A673 (cell line): ENCODE results near the gene MYO6. TPM values are rescaled to one million over a fixed set of nuclear protein-coding genes. Genes with fewer than 3 reads are reported as not detected.

Experiments used
- BruUV-seq: library from RNA; stranded (reverse); fragments of 400-500 nt; replicated peaks from 2 replicates; lab custom pipeline; 2021; lab: Mats Ljungman, UMichigan
- CTCF ChIA-PET: fragments of 300-600 bp; sonication (Branson Sonifier 250); formaldehyde crosslinking; loops from one replicate; lab custom pipeline; 2022; ENCODE audit warnings: antibody characterized with exemption; lab: Charles Lee
- POLR2A ChIA-PET: fragments of 300-600 bp; sonication (Branson Sonifier 250); formaldehyde crosslinking; loops from one replicate; lab custom pipeline; 2022; ENCODE audit warnings: antibody characterized with exemption; ENCODE audit not compliant: low non-redundant PET; lab: Charles Lee
- DNase-seq: peaks from one replicate; pipeline ENCODE4 v3.0.0-alpha.2; 2015; ENCODE audit warnings: low spot score
- H3K27ac ChIP-seq: fragments of 200-600 bp; sonication (generic); 2 replicates; pipeline ENCODE4 v1.5.1; 2016; ENCODE audit warnings: mixed run types, low read depth, mild to moderate bottlenecking, mixed read lengths, antibody characterized with exemption, low read length; ENCODE audit not compliant: poor library complexity, severe bottlenecking
- H3K27me3 ChIP-seq: fragments of 200-600 bp; sonication (generic); replicated peaks from 2 replicates; pipeline ENCODE4 v1.6.1; 2017; ENCODE audit warnings: mixed run types, low read depth, mild to moderate bottlenecking, mixed read lengths, antibody characterized with exemption, low read length; ENCODE audit not compliant: insufficient read depth, poor library complexity
- H3K36me3 ChIP-seq: fragments of 200-600 bp; sonication (generic); 2 replicates; pipeline ENCODE4 v1.6.1; 2016; ENCODE audit warnings: mixed run types, mild to moderate bottlenecking, mixed read lengths, antibody characterized with exemption, low read length; ENCODE audit not compliant: insufficient read depth, poor library complexity, severe bottlenecking
- H3K4me1 ChIP-seq: fragments of 200-600 bp; sonication (generic); 2 replicates; pipeline ENCODE4 v1.6.1; 2017; ENCODE audit warnings: mixed run types, mild to moderate bottlenecking, mixed read lengths, antibody characterized with exemption, low read length; ENCODE audit not compliant: insufficient read depth, poor library complexity, severe bottlenecking
- H3K4me3 ChIP-seq: fragments of 200-600 bp; sonication (generic); 2 replicates; pipeline ENCODE4 v1.5.1; 2016; ENCODE audit warnings: low read depth, mixed run types, mild to moderate bottlenecking, mixed read lengths, low read length; ENCODE audit not compliant: poor library complexity, severe bottlenecking
- H3K9me3 ChIP-seq: fragments of 200-600 bp; sonication (generic); 2 replicates; pipeline ENCODE4 v1.6.1; 2016; ENCODE audit warnings: mixed run types, low read depth, mild to moderate bottlenecking, mixed read lengths, antibody characterized with exemption, low read length; ENCODE audit not compliant: poor library complexity, severe bottlenecking
- CTCF ChIP-seq: fragments of 300-800, 200-600 bp; sonication (generic); conservative IDR thresholded peaks from 2 replicates; pipeline ENCODE4 v1.5.1; 2017; ENCODE audit warnings: low read depth, mild to moderate bottlenecking, antibody characterized with exemption, low read length, moderate library complexity, mixed read lengths
- EZH2 ChIP-seq: fragments of 200-600 bp; sonication (generic); IDR thresholded peaks from 2 replicates; pipeline ENCODE4 v1.6.1; 2017; ENCODE audit warnings: borderline replicate concordance, low read depth, mild to moderate bottlenecking, mixed read lengths, antibody characterized with exemption, low read length; ENCODE audit not compliant: poor library complexity, severe bottlenecking
- intact Hi-C: fragments of 100-400 bp; cut with micrococcal nuclease; formaldehyde crosslinking; loops from one replicate; pipeline ENCODE4 v1.10.0; 2022; ENCODE audit not compliant: unreplicated experiment
- total RNA-seq: library from RNA; stranded (reverse); gene quantifications from 2 replicates; pipeline ENCODE4 v1.2.3, GENCODE V29; 2021

The MYO6 gene
- total RNA-seq, 1 experiment from 2014 or later = 1.8 TPM

GRCh38 chr6:75812560-75812959, 63.5 kb downstream of the MYO6 start:
- no peak for TF ChIP-seq EZH2
- TF ChIP-seq CTCF = no peak
- no TSS peak for BruUV-seq
- no peak overlapping the region for H3K4me3 ChIP-seq
- H3K36me3 ChIP-seq = no peaks in the 10 kb centered on the region
- no peak overlapping the region for H3K27ac ChIP-seq
- no peaks in the 10 kb centered on the region for H3K27me3 ChIP-seq
- H3K4me1 ChIP-seq = no peaks in the 10 kb centered on the region
- CTCF ChIA-PET = no interaction called here
- POLR2A ChIA-PET = no interaction called here
- intact Hi-C loops = no loop called here
- H3K9me3 ChIP-seq = no peaks in the 10 kb centered on the region
- no peak for DNase-seq

GRCh38 chr6:75813476-75814250, 64.6 kb downstream of the MYO6 start:
- TF ChIP-seq EZH2 (no peak), CTCF (no peak)
- no TSS peak for BruUV-seq
- H3K27ac ChIP-seq = no peak overlapping the region
- POLR2A ChIA-PET = no interaction called here
- H3K9me3 ChIP-seq = no peaks in the 10 kb centered on the region
- CTCF ChIA-PET = no interaction called here
- no peak overlapping the region for H3K4me3 ChIP-seq
- no peaks in the 10 kb centered on the region for H3K27me3 ChIP-seq
- no peak for DNase-seq
- H3K4me1 ChIP-seq = peaks cover 6% of the 10 kb centered on the region
- H3K36me3 ChIP-seq = no peaks in the 10 kb centered on the region
- intact Hi-C loops = no loop called here

GRCh38 chr6:75815756-75816155, 66.7 kb downstream of the MYO6 start:
- CTCF ChIA-PET = no interaction called here
- intact Hi-C loops = no loop called here
- BruUV-seq = no TSS peak
- Histone ChIP-seq H3K4me1 (peaks cover 6% of the 10 kb centered on the region), H3K27me3 (no peaks in the 10 kb centered on the region), H3K36me3 (no peaks in the 10 kb centered on the region), H3K4me3 (no peak overlapping the region), H3K9me3 (no peaks in the 10 kb centered on the region), H3K27ac (no peak overlapping the region)
- POLR2A ChIA-PET = no interaction called here
- TF ChIP-seq CTCF (no peak), EZH2 (no peak)
- no peak for DNase-seq
